Measurements from ENCODE around the gene RASA1.

RASA1 gene

GRCh38 chr5:87361536-87362213 is 94.0 kb downstream of the RASA1 start:
- no peak for DNase-seq

- no peak for DNase-seq
Observed at GRCh38 chr5:87367243-87367642, 99.6 kb downstream of the RASA1 start.

- DNase-seq, result no peak
Observed at GRCh38 chr5:87368601-87369000, 100.9 kb downstream of the RASA1 start.

DNA sequence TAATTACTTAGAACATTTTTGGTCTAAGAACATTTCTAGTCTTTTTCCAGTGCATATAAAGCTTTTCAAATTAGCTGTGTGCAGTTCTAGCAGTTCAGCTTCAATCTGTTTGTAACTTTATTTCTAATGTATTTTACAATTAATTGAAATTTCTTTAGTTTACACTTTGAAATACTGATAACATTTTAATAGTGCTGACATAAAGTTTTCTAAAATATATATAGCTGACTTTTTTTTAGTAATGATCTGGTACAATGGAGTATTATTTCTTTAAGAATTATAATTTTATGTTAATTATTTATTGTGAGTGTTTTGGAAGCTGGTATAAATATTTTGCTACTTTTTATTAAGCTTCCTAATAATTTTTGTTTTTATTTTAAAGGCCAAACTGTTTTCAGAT is 101.7 kb downstream of the RASA1 start:
- no peak for DNase-seq

GRCh38 chr5:87372705-87373104 is 105.0 kb downstream of the RASA1 start:
- DNase-seq, result no peak

DNA sequence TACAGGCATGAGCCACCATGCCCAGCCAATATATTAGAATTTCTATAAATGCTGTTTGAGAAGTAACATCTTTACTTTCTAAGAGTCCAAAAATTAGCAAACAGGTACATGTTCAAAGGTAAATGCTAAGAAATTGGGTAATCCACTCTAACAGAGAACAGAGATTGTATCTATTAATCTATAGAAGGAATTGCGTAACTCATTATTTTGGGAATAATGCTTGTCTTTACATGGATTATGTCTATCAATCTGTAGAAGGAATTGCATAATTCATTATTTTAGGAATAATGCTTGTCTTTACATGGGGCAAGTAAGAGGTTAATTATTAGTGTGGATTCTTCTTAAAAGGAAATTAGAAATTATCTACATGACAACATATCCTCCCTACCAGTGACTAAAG is 114.5 kb downstream of the RASA1 start:
- DNase-seq, result no peak

- DNase-seq, result no peak
Observed at GRCh38 chr5:87383216-87383615, 115.5 kb downstream of the RASA1 start.

DNA sequence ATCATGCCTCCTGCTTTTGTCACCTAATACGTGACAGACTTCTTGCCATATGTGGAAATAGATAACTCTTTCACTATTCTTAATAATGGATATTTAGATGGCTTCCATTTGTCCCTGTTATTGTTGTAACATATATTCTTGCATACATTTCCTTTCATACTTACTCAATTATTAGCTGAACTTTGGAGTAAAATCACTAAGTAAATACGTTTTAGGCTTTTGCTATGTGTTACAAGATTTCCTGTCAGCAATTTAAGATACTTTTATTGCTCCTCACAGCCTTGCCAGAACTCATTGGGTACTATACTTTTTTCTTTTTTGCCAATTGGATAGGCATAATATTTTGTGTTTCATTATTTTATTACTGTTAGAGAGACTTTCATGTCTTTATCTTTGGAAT is 118.1 kb downstream of the RASA1 start:
- DNase-seq, result no peak

GRCh38 chr5:87388129-87388528 is 120.4 kb downstream of the RASA1 start:
- no peak for DNase-seq

DNA sequence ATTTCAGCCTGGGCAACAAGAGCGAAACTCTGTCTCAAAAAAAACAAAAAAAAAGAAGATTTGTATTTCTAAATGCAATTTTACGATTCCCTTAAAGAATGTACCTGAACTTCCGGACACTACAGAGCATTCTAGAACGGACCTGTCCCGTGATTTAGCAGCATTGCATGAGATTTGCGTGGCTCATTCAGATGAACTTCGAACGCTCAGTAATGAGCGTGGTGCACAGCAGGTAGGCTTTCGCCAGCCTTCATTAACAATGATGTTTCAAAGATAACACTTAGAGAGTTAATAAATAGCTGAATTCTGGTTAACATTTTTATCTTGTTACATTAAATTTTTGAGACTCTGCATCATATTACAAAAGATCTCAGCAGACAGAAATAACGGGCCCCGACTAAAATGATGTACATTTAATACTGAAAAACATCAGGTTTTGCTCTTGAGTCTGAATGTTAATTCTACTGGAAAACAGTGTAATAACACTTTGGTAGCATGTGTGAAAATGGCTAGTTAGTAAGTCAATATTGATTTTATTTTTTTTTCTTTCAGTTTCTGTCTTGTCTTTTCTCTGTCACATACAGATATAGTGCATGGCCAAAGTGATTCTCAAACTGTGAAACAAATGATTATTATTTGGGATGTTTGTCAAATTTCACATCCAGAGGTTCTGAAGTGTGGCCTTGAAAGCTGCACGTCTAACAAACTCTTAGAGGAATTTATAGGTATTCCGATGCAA is 121.8 kb downstream of the RASA1 start:
- no peak for DNase-seq

- no peak for DNase-seq
Observed at GRCh38 chr5:87390075-87390474, 122.4 kb downstream of the RASA1 start.

DNA sequence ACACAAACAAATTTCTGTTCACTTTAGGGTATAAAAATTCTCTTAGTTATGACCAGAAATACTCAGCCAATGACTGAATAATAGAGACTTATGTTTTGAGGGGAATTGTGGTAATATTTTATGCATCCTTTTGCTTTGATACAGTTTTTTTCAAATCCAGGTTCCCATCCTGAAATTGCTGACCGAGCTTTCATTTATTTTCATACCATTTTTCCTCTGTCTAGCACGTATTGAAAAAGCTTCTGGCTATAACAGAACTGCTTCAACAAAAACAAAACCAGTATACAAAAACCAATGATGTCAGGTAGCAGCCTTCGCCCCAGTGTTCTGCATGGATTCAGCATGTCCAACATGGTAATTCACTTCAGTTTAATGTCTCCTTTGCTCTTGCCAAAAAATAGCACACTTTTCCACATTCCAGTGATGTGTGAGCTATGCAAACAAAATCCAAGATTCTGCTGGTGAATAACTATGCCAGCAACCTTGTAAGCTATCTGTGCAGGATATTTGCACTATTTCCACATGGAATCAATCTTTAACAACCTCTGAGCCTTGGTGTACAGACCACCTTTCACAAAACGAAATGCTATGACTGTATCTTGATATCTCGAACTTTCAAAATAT is 123.0 kb downstream of the RASA1 start:
- no peak for DNase-seq

- no peak for DNase-seq
Observed at GRCh38 chr5:87392170-87392569, 124.5 kb downstream of the RASA1 start.

- DNase-seq, result no peak
Observed at GRCh38 chr5:87392801-87393200, 125.1 kb downstream of the RASA1 start.

GRCh38 chr5:87393331-87393730 is 125.6 kb downstream of the RASA1 start:
- DNase-seq, result no peak

DNA sequence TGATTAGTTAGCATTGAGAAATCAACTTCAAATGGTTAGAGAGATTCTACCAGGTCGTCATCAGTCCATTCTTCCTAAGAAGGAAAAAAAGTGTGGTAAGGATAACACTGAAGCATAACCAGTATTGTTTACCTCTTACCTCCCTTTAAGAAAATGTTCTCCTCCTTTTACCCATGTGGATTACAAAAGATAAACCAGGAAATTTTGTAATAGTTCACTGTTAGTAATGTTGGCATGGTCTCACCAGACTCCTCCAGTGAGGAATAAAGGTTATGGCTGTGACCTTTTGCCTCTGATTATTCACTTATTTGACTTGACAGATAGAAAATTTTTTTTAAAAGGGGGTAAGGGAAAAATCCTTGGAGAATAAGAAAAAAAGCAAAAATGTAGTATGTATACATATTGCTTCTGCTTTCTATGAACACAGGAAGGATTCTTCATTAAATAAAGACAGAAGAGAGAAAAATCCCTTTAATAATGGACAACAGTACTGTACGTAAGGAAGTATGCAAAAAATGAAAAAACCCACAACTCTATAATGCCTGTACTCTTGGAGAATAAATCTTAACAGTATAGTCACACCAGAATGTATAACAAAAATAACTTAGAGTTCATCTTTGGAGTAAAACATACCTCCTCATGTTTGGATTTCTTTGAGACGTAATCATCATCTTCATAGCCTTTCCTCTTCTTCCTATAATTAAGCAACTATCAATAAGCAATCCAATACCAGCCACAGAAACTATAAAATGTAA is 126.9 kb downstream of the RASA1 start:
- no peak for DNase-seq

DNA sequence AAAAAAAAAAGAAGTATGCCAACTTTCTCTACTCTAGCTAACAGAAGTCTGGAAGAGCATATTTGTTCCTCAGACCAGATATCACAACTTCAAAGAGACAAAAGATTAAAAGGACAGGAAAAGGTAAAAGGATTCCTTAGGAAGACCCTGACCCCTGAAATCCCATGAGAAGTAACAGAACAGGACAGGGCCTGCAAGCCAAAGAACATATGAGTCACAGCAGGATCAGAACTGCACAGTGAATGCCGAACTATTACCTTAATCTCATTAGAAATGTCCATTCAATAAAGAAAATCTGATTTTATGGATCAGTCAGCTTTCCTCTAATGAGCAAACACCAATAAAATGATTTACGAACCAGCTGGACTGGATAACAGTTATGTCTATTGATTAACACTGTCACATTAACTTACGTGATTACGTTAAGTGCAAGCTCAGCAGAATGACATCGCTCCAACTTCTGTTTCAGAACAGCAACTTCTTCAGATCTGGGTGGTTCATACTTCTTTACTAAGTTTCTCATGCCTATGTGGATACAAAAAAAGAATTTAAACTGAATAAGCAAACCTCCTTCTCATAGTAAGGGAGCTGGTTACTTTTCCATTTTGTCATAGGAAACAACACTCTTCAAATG is 131.4 kb downstream of the RASA1 start:
- DNase-seq, result no peak

DNA sequence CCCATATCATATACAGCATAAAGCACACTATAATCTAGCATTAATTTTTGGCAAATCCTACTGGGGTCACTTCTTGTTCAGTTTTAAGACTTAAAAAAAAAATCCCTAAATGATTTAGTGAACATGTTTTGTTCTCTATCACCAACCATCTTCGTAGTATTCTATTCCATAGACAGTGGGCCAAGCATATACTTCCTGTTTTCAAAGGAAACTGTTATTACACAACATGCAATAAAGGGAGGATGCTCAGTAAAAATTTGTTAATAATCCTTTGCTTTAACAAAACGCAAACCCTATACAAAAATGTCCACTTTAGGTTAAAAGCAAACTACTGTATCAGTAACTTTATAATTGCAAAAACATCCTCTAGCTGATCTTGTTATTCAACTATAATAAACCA is 132.0 kb downstream of the RASA1 start:
- DNase-seq, result no peak

DNA sequence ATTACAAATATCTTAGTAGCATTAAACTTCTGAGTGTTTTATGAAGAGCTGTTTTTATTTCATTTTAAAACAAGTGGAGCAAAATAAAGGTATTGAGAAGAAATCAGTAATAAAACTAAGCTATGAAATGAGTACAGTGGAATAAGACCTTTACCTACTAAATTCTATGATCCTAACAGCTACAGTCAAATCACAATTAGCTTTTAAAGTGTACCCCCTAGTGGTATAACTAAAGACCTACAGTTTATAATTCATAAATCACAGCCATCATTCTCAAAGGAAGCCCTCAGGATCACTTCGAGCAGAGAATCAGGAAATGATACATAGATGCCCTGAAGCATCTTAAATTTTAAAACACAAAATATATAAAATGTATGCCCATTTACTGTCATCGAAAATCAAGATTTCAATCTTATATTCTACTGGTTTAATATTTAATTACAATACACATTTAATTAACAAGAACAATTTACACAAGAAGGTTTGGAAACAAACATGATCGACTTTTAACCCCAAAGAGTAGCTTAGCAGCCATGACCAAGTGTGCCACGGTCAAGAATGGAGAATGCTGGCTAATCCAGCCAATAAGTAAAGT is 132.7 kb downstream of the RASA1 start:
- no peak for DNase-seq

DNA sequence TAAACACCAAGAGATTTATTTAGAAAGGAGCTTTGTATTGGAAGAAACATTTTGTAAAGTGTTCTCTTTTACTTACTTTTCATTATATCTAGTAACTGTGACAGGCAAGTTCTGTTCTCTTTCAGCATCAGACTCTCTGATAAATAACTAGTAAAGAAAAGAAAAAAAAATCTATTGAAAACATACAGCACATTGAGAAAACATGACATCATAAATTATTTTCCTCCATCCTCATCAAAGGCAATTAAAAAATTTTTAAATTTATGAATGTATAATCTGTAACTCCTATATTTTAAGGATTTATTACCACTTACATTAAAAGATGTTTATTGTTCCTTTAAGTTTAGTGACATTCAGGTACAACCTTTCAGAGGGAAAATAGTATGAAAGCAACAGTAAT is 133.9 kb downstream of the RASA1 start:
- no peak for DNase-seq

GRCh38 chr5:87403409-87403808 is 135.7 kb downstream of the RASA1 start:
- DNase-seq, result no peak

- no peak for DNase-seq
Observed at GRCh38 chr5:87403899-87404298, 136.2 kb downstream of the RASA1 start.

GRCh38 chr5:87404359-87404758 is 136.7 kb downstream of the RASA1 start:
- DNase-seq, result no peak
